Activated CD8-positive, alpha-beta memory T cell treated with anti-CD3 and anti-CD28 coated beads, Interleukin-2, amount 50 U/mL, for 48 hours (primary cell): ENCODE measurements around the gene WIZ.

ENCODE experiments used
- DNase-seq: peaks from one replicate; pipeline ENCODE4 v3.0.0-alpha.2; 2020

Gene WIZ

GRCh38 chr19:15443325-15443724, 6.4 kb downstream of the WIZ start:
- no peak for DNase-seq

GRCh38 chr19:15442142-15442920, 7.4 kb downstream of the WIZ start:
- DNase-seq, result no peak

- no peak for DNase-seq
These were observed 8.4 kb downstream of the WIZ start for GRCh38 chr19:15441317-15441716.

- DNase-seq, result no peak
These were observed 9.7 kb downstream of the WIZ start for GRCh38 chr19:15439821-15440641.

GRCh38 chr19:15439078-15439799, 10.5 kb downstream of the WIZ start:
- DNase-seq, result no peak

GRCh38 chr19:15438577-15438976, 11.2 kb downstream of the WIZ start:
- DNase-seq, result no peak

- no peak for DNase-seq
These were observed 11.6 kb downstream of the WIZ start for GRCh38 chr19:15438124-15438496.

GRCh38 chr19:15437355-15438123, 12.2 kb downstream of the WIZ start:
- DNase-seq, result no peak

GRCh38 chr19:15436826-15437110, 13.0 kb downstream of the WIZ start:
- no peak for DNase-seq

- no peak for DNase-seq
These were observed 13.5 kb downstream of the WIZ start for GRCh38 chr19:15436012-15436825.

GRCh38 chr19:15433519-15434069, 16.2 kb downstream of the WIZ start:
- DNase-seq, result no peak

GRCh38 chr19:15432629-15433518, 16.9 kb downstream of the WIZ start:
- peak; percentile 96 for DNase-seq

GRCh38 chr19:15432018-15432494, 17.7 kb downstream of the WIZ start:
- peak; percentile 73 for DNase-seq

- DNase-seq, result no peak
These were observed 18.2 kb downstream of the WIZ start for GRCh38 chr19:15431396-15432017.

GRCh38 chr19:15430526-15431120, 19.1 kb downstream of the WIZ start:
- no peak for DNase-seq

- no peak for DNase-seq
These were observed 19.8 kb downstream of the WIZ start for GRCh38 chr19:15429825-15430467.

GRCh38 chr19:15428956-15429824, 20.6 kb downstream of the WIZ start:
- DNase-seq, result no peak

- no peak for DNase-seq
These were observed 21.7 kb downstream of the WIZ start for GRCh38 chr19:15427991-15428471.
